Endodermal cell (in vitro differentiated cells): ENCODE results near the gene TBL1X. TPM values are rescaled to one million over a fixed set of nuclear protein-coding genes. Genes with fewer than 3 reads are reported as not detected.

Source experiments
- DNase-seq: peaks from one replicate; pipeline ENCODE4 v3.0.0-alpha.2; 2017
- H3K27ac ChIP-seq: 2 replicates; pipeline ENCODE4 v1.5.1; 2013; ENCODE audit warnings: mild to moderate bottlenecking, low read depth, low read length, moderate library complexity
- H3K27me3 ChIP-seq: 2 replicates; pipeline ENCODE4 v1.6.1; 2013; ENCODE audit warnings: mild to moderate bottlenecking, low read length, moderate library complexity; ENCODE audit not compliant: insufficient read depth, control insufficient read depth, poor library complexity, severe bottlenecking
- H3K36me3 ChIP-seq: 2 replicates; pipeline ENCODE4 v1.7.0; 2013; ENCODE audit warnings: mild to moderate bottlenecking, low read length, moderate library complexity; ENCODE audit not compliant: control insufficient read depth, insufficient read depth
- H3K4me1 ChIP-seq: one replicate; pipeline ENCODE4 v1.7.0; 2013; ENCODE audit warnings: low read length; ENCODE audit not compliant: control insufficient read depth, insufficient read depth
- H3K4me3 ChIP-seq: 2 replicates; pipeline ENCODE4 v1.5.1; 2013; ENCODE audit warnings: mild to moderate bottlenecking, low read length, moderate library complexity
- H3K9ac ChIP-seq: 2 replicates; pipeline ENCODE4 v1.6.1; 2013; ENCODE audit warnings: mild to moderate bottlenecking, low read length, moderate library complexity; ENCODE audit not compliant: poor library complexity, severe bottlenecking; ENCODE audit errors: extremely low read depth
- H3K9me3 ChIP-seq: 2 replicates; pipeline ENCODE4 v1.6.1; 2013; ENCODE audit warnings: mild to moderate bottlenecking, low read length, moderate library complexity; ENCODE audit not compliant: control insufficient read depth
- H3K27ac Mint-ChIP-seq: 2 replicates; pipeline ENCODE4 v1.8.0; 2020; ENCODE audit warnings: mixed read lengths
- H3K27me3 Mint-ChIP-seq: 2 replicates; pipeline ENCODE4 v1.8.0; 2021; ENCODE audit warnings: mild to moderate bottlenecking, mixed read lengths; ENCODE audit not compliant: insufficient read depth
- H3K36me3 Mint-ChIP-seq: 2 replicates; pipeline ENCODE4 v1.8.0; 2020; ENCODE audit warnings: low read depth, mixed read lengths
- H3K4me1 Mint-ChIP-seq: 2 replicates; pipeline ENCODE4 v1.8.0; 2020; ENCODE audit warnings: mixed read lengths
- H3K4me3 Mint-ChIP-seq: 2 replicates; pipeline ENCODE4 v1.8.0; 2020; ENCODE audit warnings: mild to moderate bottlenecking, moderate library complexity, mixed read lengths
- H3K9me3 Mint-ChIP-seq: 2 replicates; pipeline ENCODE4 v1.8.0; 2020; ENCODE audit warnings: mild to moderate bottlenecking, mixed read lengths
- CTCF ChIP-seq: fragments of 200-600 bp; sonication (generic); conservative IDR thresholded peaks from 2 replicates; pipeline ENCODE4 v1.5.0; 2021; ENCODE audit warnings: antibody characterized with exemption, mild to moderate bottlenecking
- WGBS, 2 experiments: methylation state at CpG; one replicate each; pipeline versions ENCODE4 v1.1.5 to v1.1.7; 2013; ENCODE audit warnings: missing lambda C conversion rate in 2 of 2, mixed read lengths in 1 of 2; ENCODE audit not compliant: insufficient coverage in 1 of 2, insufficient read length in 1 of 2; 5-methylcytosine and 5-hydroxymethylcytosine counted together
- long read RNA-seq, 4 experiments: library from polyadenylated mRNA in 2 of 4; library from RNA in 1 of 4; library from capped mRNA in 1 of 4; stranded (forward) in 3 of 4; unstranded in 1 of 4; transcript quantifications; one replicate each; pipeline ENCODE4 v2.0.0, GENCODE V29; 2020 to 2021; ENCODE audit warnings: inconsistent platforms in 1 of 4
- polyA plus RNA-seq, 2 experiments: library from polyadenylated mRNA; stranded (reverse); fragments of 50-300 nt; gene quantifications; one replicate each; pipeline ENCODE4 v1.2.3, GENCODE V29; 2013
- total RNA-seq, 2 donors: library from RNA; stranded (reverse); fragmentation: NEBNext Ultra II Directional in 1 of 2; extraction: Animal tissue kit (Norgen Biotek cat#: 25700) in 1 of 2; gene quantifications; 2 replicates in 1 of 2; 3 replicates in 1 of 2; pipeline ENCODE4 v1.2.1, GENCODE V29; 2021

The TBL1X gene
- total RNA-seq = 10 to 100 TPM; 19.1 to 24.1 TPM
- 26.9 TPM for polyA plus RNA-seq (2013, experiment 1 of 2)
- polyA plus RNA-seq (2013, experiment 2 of 2) = 23.8 TPM
- long read RNA-seq, experiment 1, partial matches to known transcripts = 8 of 9 reads
- long read RNA-seq, experiment 1, other reads (novel, unspliced or antisense) = 1 of 9 reads
- long read RNA-seq, experiment 2, full-length matches to known transcripts = 10 of 33 reads
- long read RNA-seq, experiment 2, partial matches to known transcripts = 12 of 33 reads
- long read RNA-seq, experiment 2, other reads (novel, unspliced or antisense) = 11 of 33 reads
- long read RNA-seq, experiment 3, full-length matches to known transcripts = 2 of 15 reads
- long read RNA-seq, experiment 3, partial matches to known transcripts = 12 of 15 reads
- long read RNA-seq, experiment 3, other reads (novel, unspliced or antisense) = 1 of 15 reads
- long read RNA-seq, experiment 4 = 0 reads

GRCh38 chrX:9464435-9465371, at the start of gene TBL1X:
TSS of gene TBL1X (plus strand) at chrX:9465058. CDS start at chrX:9653587, 188,529 bp downstream.
- H3K27me3 Mint-ChIP-seq = peaks cover 8% of the 10 kb centered on the region
- Histone ChIP-seq H3K4me1 (peaks cover 4% of the 10 kb centered on the region), H3K9ac (peak within 1 kb of the TSS; percentile 30), H3K4me3 (peak within 1 kb of the TSS; percentile 67), H3K27ac (no peak within 1 kb of the TSS), H3K27me3 (no peaks in the 10 kb centered on the region), H3K9me3 (no peaks in the 10 kb centered on the region), H3K36me3 (no peaks in the 10 kb centered on the region)
- peak within 1 kb of the TSS; percentile 58 for H3K4me3 Mint-ChIP-seq
- DNase-seq = peak; percentile 73
- peaks cover 28% of the 10 kb centered on the region for H3K4me1 Mint-ChIP-seq
- no peak for TF ChIP-seq CTCF
- peaks cover 49% of the 10 kb centered on the region for H3K9me3 Mint-ChIP-seq
- peak within 1 kb of the TSS; percentile 68 for H3K27ac Mint-ChIP-seq
- peaks cover under 1% of the 10 kb centered on the region for H3K36me3 Mint-ChIP-seq
- 2% methylated on average over 63 of the region's 99 CpGs; no CpG with 5 or more reads in 1 of the 2 experiments for WGBS, 2 experiments

GRCh38 chrX:9416562-9417348, 48.1 kb upstream of the TBL1X start:
- no peaks in the 10 kb centered on the region for H3K4me1 Mint-ChIP-seq

More at GRCh38 chrX:9416562-9417348, 48.1 kb upstream of the TBL1X start:
- Histone ChIP-seq H3K27me3 (no peaks in the 10 kb centered on the region), H3K4me3 (no peak overlapping the region), H3K9me3 (no peaks in the 10 kb centered on the region), H3K36me3 (no peaks in the 10 kb centered on the region), H3K9ac (no peak overlapping the region), H3K27ac (no peak overlapping the region), H3K4me1 (no peaks in the 10 kb centered on the region)
- Mint-ChIP-seq H3K27me3 (no peaks in the 10 kb centered on the region), H3K4me3 (no peak overlapping the region), H3K27ac (no peak overlapping the region), H3K36me3 (no peaks in the 10 kb centered on the region), H3K9me3 (peaks cover 36% of the 10 kb centered on the region)
- 88 to 90% methylated on average over 4 to 5 of the region's 6 CpGs for WGBS, 2 experiments
- no peak for TF ChIP-seq CTCF
- DNase-seq = no peak
